ENCODE data around the gene SERINC5.
A peak's percentile ranks its signal among the peaks of the same experiment; 100 is the strongest.
"Not testable (repeated sequence)": the region's sequence is repeated elsewhere in the genome, so short reads cannot be mapped to it uniquely, and the experiment has no call there.

SERINC5 gene

GRCh38 chr5:80125962-80126480, 129.8 kb downstream of the SERINC5 start:
- DNase-seq: no peak

- no peak for DNase-seq
Measured at GRCh38 chr5:80125022-80125961, 130.6 kb downstream of the SERINC5 start.

- DNase-seq: no peak
Measured at GRCh38 chr5:80124121-80124918, 131.5 kb downstream of the SERINC5 start.

GRCh38 chr5:80122579-80122978, 133.3 kb downstream of the SERINC5 start:
- no peak for DNase-seq

- no peak for DNase-seq
Measured at GRCh38 chr5:80119372-80119771, 136.5 kb downstream of the SERINC5 start.

- no peak for DNase-seq
Measured at GRCh38 chr5:80117446-80117845, 138.4 kb downstream of the SERINC5 start.

GRCh38 chr5:80116465-80116864, 139.4 kb downstream of the SERINC5 start:
- DNase-seq: no peak

GRCh38 chr5:80116000-80116399, 139.8 kb downstream of the SERINC5 start:
- DNase-seq: no peak

- DNase-seq: no peak
Measured at GRCh38 chr5:80114860-80115259, 141.0 kb downstream of the SERINC5 start.

GRCh38 chr5:80111376-80111990, 144.4 kb downstream of the SERINC5 start:
- not testable (repeated sequence) for DNase-seq

- no peak for DNase-seq
Measured at GRCh38 chr5:80109646-80110478, 146.0 kb downstream of the SERINC5 start.

GRCh38 chr5:80106916-80107315, 148.9 kb downstream of the SERINC5 start:
- no peak for DNase-seq

GRCh38 chr5:80105698-80106439, 150.0 kb downstream of the SERINC5 start:
- DNase-seq: no peak

- no peak for DNase-seq
Measured at GRCh38 chr5:80103371-80103770, 152.5 kb downstream of the SERINC5 start.

- no peak for DNase-seq
Measured at GRCh38 chr5:80101993-80102392, 153.9 kb downstream of the SERINC5 start.

GRCh38 chr5:80097451-80097850, 158.4 kb downstream of the SERINC5 start:
- DNase-seq: no peak

GRCh38 chr5:80094236-80094738, 161.6 kb downstream of the SERINC5 start:
- no peak for DNase-seq

- no peak for DNase-seq
Measured at GRCh38 chr5:80093796-80094195, 162.1 kb downstream of the SERINC5 start.

GRCh38 chr5:80092486-80093107, 163.3 kb downstream of the SERINC5 start:
- no peak for DNase-seq

GRCh38 chr5:80091792-80092192, 164.1 kb downstream of the SERINC5 start:
- DNase-seq: peak; percentile 10

GRCh38 chr5:80090884-80091166, 165.0 kb downstream of the SERINC5 start:
- no peak for DNase-seq

All from activated CD4-positive, alpha-beta T cell treated with anti-CD3 and anti-CD28 coated beads for 1 hour (primary cell).